GM13977 (cell line): ENCODE measurements around the gene PDE4D.

Source experiments
- DNase-seq: peaks from one replicate; pipeline ENCODE4 v3.0.0; 2012; ENCODE audit warnings: low spot score
- in situ Hi-C: fragments of 300-500 bp; cut with MboI; formaldehyde crosslinking; loops from one replicate; pipeline ENCODE4 v1.12.0; 2022; ENCODE audit warnings: low sequenced_read_pairs, low pct_unique_long_range_greater_than_20kb, mixed read lengths, inconsistent platforms; ENCODE audit not compliant: unreplicated experiment
- TF ChIP-seq, protein P1 (sequence below): IDR thresholded peaks from 2 replicates; pipeline ENCODE4 v1.5.1; 2012; ENCODE audit warnings: mild to moderate bottlenecking, control low read depth; ENCODE audit not compliant: insufficient read depth; ENCODE audit errors: extremely low read depth, missing control alignments

Gene PDE4D

DNA sequence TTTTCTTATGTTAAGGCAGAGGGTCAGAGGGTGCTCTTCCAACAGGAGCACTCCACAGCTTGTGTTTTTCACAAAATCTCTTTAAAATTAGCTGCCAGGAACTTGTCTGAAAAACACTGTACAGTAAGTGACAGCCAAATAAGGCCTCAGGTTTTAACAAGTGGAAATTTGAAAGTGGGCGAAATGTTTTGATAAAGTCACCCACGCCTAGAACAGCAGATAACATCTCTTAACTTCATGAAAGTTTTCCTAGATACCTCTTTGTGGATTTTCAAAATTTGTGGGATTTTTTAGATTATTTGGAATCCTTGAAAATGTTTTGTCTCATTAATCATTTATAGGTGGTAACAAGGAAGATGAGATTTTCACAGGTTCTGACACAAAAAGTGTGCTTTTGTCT is 121.3 kb downstream of the PDE4D start:
- in situ Hi-C loops, result no loop called here
- TF ChIP-seq, protein P1, sequence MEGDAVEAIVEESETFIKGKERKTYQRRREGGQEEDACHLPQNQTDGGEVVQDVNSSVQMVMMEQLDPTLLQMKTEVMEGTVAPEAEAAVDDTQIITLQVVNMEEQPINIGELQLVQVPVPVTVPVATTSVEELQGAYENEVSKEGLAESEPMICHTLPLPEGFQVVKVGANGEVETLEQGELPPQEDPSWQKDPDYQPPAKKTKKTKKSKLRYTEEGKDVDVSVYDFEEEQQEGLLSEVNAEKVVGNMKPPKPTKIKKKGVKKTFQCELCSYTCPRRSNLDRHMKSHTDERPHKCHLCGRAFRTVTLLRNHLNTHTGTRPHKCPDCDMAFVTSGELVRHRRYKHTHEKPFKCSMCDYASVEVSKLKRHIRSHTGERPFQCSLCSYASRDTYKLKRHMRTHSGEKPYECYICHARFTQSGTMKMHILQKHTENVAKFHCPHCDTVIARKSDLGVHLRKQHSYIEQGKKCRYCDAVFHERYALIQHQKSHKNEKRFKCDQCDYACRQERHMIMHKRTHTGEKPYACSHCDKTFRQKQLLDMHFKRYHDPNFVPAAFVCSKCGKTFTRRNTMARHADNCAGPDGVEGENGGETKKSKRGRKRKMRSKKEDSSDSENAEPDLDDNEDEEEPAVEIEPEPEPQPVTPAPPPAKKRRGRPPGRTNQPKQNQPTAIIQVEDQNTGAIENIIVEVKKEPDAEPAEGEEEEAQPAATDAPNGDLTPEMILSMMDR, result no peak
- no peak for DNase-seq

DNA sequence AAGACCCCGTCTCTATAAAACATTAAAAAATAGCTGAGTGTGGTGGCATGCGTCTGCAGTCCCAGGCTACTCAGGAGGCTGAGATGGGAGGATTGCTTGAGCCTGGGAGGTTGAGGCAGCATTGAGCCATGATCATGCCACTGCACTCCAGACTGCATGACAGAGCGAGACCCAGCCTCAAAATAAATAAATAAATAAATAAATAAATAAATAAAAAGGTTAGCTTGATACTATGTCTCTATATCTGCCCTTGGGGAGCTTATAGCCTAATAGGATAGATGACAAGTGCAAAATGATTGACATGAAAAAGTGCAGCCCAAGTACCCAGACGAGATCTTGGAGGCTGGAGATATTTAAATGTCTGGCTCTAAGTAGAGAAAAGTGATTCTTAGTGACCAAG is 122.6 kb downstream of the PDE4D start:
- DNase-seq, result no peak
- TF ChIP-seq, protein P1, result no peak
- in situ Hi-C loops, result no loop called here

DNA sequence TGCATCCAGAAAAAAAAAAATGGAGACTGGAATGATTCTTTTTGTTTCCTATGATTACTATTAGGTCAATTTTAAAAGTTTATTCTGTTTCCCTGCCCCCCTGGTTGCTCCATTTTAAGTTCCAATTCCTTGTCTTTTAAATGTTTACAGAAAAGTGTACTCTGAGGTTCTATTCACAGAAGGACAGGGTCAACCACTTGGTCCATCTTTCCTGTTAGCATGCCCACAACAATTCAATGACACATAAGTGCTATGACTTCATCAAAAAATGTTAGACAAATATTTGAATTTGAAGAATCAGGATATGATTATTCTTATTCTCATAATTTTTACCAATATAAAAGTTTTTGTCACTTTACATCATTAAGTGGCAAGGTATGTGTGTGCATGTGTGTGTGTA is 123.7 kb downstream of the PDE4D start:
- no peak for DNase-seq
- in situ Hi-C loops, result no loop called here
- TF ChIP-seq, protein P1, result no peak

DNA sequence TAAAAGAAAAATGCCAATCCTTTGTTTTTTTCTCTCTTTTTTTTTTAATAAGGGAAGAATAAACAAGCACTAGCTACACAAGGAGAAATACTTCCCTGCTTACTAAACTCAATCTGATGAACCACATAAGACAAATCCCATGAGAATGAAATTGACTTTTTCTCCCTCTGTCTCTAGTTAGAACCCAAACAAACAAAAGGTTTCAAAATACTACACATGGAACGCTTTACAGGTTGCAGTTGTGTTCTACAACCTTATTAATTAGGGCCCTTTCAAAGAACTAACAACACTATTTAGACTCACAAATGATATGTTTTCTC is 124.5 kb downstream of the PDE4D start:
- TF ChIP-seq, protein P1, result no peak
- in situ Hi-C loops, result no loop called here
- DNase-seq, result no peak

DNA sequence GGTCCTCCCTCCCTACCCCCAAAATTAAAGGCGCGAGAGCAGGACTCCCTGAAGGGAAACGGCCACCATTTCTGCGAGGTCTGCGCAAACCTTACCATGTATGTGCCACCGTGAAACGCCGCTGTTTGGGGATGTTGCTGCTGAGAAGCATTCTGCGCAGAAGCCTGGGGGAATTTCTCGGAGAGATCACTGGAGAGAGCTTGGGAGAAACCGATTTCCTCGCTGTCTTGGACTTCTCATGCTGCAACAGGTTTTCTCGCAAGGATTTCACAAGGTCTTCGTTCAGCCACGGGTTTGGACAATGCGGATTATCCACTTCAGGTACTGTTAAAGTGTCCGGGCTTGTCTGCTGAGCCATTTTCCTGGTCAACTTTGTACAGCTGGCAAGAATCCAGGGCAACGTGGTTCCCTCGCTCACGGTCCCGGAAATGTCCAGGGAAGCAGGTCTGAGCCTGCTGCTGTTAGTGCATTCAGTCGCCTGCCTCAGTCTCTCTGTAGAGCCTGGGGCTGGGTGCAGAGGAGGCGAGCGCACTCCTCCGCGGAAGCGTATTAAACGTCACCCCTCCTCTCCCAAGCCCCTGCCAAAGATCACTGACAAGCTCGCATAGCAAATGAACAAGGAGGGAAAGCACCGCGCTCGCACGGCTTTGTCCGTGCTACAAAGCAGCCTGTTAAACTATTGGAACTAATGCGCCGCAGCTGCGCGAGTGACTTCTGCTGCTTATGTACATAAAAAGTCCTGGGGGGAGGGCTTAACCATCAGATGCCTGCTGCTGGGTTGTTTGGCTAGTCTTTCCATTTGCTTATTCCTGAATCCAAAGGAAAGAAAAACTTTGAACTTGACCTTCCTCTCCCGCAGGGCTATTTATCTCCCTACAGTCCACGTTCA is 125.1 kb downstream of the PDE4D start:
- peak; percentile 8 for DNase-seq
- in situ Hi-C loops, result no loop called here
- TF ChIP-seq, protein P1, result no peak

DNA sequence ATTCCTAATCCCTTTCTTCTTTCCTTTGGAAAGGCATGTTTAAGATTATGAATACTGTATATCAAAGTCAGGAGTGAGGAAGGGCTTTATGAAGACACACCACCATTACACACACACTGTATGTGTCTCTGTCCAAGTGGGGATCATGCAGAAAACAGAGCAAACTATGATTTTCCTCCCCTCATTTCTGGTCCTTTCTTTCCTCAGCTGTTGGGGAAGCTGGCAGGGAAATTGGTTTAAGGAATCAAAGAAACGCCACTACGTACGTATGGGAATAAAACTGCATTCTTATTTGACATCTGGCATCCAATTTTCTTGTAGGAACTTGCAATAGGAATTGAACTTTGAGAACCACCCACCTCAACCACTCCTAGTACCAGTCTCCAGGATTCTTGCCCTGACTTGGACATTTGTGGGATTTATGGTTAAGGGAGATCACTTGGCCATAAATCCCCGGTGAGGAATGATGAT is 125.8 kb downstream of the PDE4D start:
- TF ChIP-seq, protein P1, result no peak
- DNase-seq, result no peak
- in situ Hi-C loops, result no loop called here

DNA sequence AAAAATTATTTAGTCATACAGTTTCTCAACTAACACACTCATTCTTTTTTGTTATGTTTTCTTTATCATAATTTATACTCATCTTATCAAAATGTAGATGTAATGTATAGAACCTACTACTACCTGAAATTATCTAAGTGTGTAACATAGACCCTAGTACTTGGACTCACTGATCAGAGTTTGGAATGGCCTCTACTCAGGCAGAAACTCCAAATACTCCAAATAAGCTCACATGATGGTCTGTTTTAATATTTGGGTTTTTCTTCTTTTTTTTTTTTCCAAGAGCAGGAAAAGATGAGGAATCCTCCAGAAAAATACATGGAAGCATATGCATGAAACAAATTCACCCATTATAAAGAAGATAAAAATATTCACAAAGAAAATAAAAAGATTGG is 126.3 kb downstream of the PDE4D start:
- TF ChIP-seq, protein P1, result no peak
- in situ Hi-C loops, result no loop called here
- no peak for DNase-seq
